ENCODE measurements around the gene MTOR. TPM values are rescaled to one million over a fixed set of nuclear protein-coding genes. Genes with fewer than 3 reads are reported as not detected.
A peak's percentile ranks its signal among the peaks of the same experiment; 100 is the strongest.

Gene MTOR
- total RNA-seq, 8 experiments from 2014 or later = 27.9 to 59.9 (median 51.2) TPM

GRCh38 chr1:11145741-11146140 is 116.6 kb downstream of the MTOR start:
- H3K27ac ChIP-seq = no peak overlapping the region
- H3K4me3 ChIP-seq = no peak overlapping the region
- no peak for ATAC-seq (replicated peaks in 6 of 8)
- in situ Hi-C loops (cut with MboI; ENCODE audit: low pct_unique_long_range_greater_than_20kb in 2 of 9, low sequenced_read_pairs in 9 of 9, unreplicated experiment in 9 of 9) = loop anchor here in 1 of 9 experiments (25.0 kb wide), 1 partner anchor 92 kb away; no protein-coding TSS in a partner anchor
- 43 to 100% (median 94%) methylated on average over 1 to 6 of the region's 6 CpGs; no CpG with 5 or more reads in 2 of the 10 experiments for WGBS, 10 experiments
- no peaks in the 10 kb centered on the region for H3K4me1 ChIP-seq (replicated peaks in 1 of 2)

GRCh38 chr1:11144570-11145256 is 117.6 kb downstream of the MTOR start:
- no peak overlapping the region for H3K27ac ChIP-seq
- in situ Hi-C loops (cut with MboI; ENCODE audit: low pct_unique_long_range_greater_than_20kb in 2 of 9, low sequenced_read_pairs in 9 of 9, unreplicated experiment in 9 of 9) = loop anchor here in 1 of 9 experiments (25.0 kb wide), 1 partner anchor 93 kb away; no protein-coding TSS in a partner anchor
- no peak for ATAC-seq (replicated peaks in 6 of 8)

GRCh38 chr1:11143907-11144306 is 118.4 kb downstream of the MTOR start:
- Histone ChIP-seq H3K4me3 (no peak overlapping the region), H3K27ac (no peak overlapping the region), H3K4me1 (replicated peaks in 1 of 2) (no peaks in the 10 kb centered on the region)
- WGBS, 10 experiments = 86 to 100% (median 92%) methylated on average over 2 of the region's 2 CpGs; no CpG with 5 or more reads in 4 of the 10 experiments
- in situ Hi-C loops (cut with MboI; ENCODE audit: low pct_unique_long_range_greater_than_20kb in 2 of 9, low sequenced_read_pairs in 9 of 9, unreplicated experiment in 9 of 9) = loop anchor here in 1 of 9 experiments (25.0 kb wide), 1 partner anchor 93 kb away; no protein-coding TSS in a partner anchor
- no peak for ATAC-seq (replicated peaks in 6 of 8)

More at GRCh38 chr1:11144570-11145256, 117.6 kb downstream of the MTOR start:
- WGBS, 10 experiments = 0 to 98% (median 60%) methylated on average over 1 to 12 of the region's 12 CpGs; no CpG with 5 or more reads in 1 of the 10 experiments
- Histone ChIP-seq H3K4me1 (replicated peaks in 1 of 2) (no peaks in the 10 kb centered on the region), H3K4me3 (no peak overlapping the region)

- Histone ChIP-seq H3K4me3 (no peak overlapping the region), H3K4me1 (replicated peaks in 1 of 2) (no peaks in the 10 kb centered on the region), H3K27ac (no peak overlapping the region)
- in situ Hi-C loops (cut with MboI; ENCODE audit: low pct_unique_long_range_greater_than_20kb in 2 of 9, low sequenced_read_pairs in 9 of 9, unreplicated experiment in 9 of 9) = loop anchor here in 1 of 9 experiments (25.0 kb wide), 1 partner anchor 94 kb away; no protein-coding TSS in a partner anchor
- WGBS, 10 experiments = 83 to 100% (median 96%) methylated on average over 1 to 5 of the region's 5 CpGs; no CpG with 5 or more reads in 1 of the 10 experiments
- no peak for ATAC-seq (replicated peaks in 6 of 8)
These were observed 119.0 kb downstream of the MTOR start for GRCh38 chr1:11143401-11143800.

GRCh38 chr1:11142618-11143391 is 119.5 kb downstream of the MTOR start:
- ATAC-seq (replicated peaks in 6 of 8) = no peak
- 84 to 100% (median 100%) methylated on average over 1 to 4 of the region's 4 CpGs; no CpG with 5 or more reads in 3 of the 10 experiments for WGBS, 10 experiments
- Histone ChIP-seq H3K4me3 (no peak overlapping the region), H3K4me1 (replicated peaks in 1 of 2) (no peaks in the 10 kb centered on the region), H3K27ac (no peak overlapping the region)
- in situ Hi-C loops (cut with MboI; ENCODE audit: low pct_unique_long_range_greater_than_20kb in 2 of 9, low sequenced_read_pairs in 9 of 9, unreplicated experiment in 9 of 9) = loop anchor here in 1 of 9 experiments (25.0 kb wide), 1 partner anchor 94 kb away; no protein-coding TSS in a partner anchor

- Histone ChIP-seq H3K27ac (no peak overlapping the region), H3K4me1 (replicated peaks in 1 of 2) (no peaks in the 10 kb centered on the region), H3K4me3 (no peak overlapping the region)
- no peak for ATAC-seq (replicated peaks in 6 of 8)
- in situ Hi-C loops (cut with MboI; ENCODE audit: low pct_unique_long_range_greater_than_20kb in 2 of 9, low sequenced_read_pairs in 9 of 9, unreplicated experiment in 9 of 9) = loop anchor here in 1 of 9 experiments (25.0 kb wide), 1 partner anchor 98 kb away; no protein-coding TSS in a partner anchor
- 67 to 100% (median 86%) methylated on average over 1 to 3 of the region's 3 CpGs; no CpG with 5 or more reads in 3 of the 10 experiments for WGBS, 10 experiments
These were observed 123.4 kb downstream of the MTOR start for GRCh38 chr1:11138952-11139351.

- in situ Hi-C loops (cut with MboI; ENCODE audit: low pct_unique_long_range_greater_than_20kb in 2 of 9, low sequenced_read_pairs in 9 of 9, unreplicated experiment in 9 of 9) = loop anchor here in 1 of 9 experiments (25.0 kb wide), 1 partner anchor 99 kb away; no protein-coding TSS in a partner anchor
- ATAC-seq (replicated peaks in 6 of 8) = no peak
- 80 to 100% (median 100%) methylated on average over 1 of the region's 1 CpG; no CpG with 5 or more reads in 5 of the 10 experiments for WGBS, 10 experiments
- Histone ChIP-seq H3K4me1 (replicated peaks in 1 of 2) (no peaks in the 10 kb centered on the region), H3K27ac (no peak overlapping the region), H3K4me3 (no peak overlapping the region)
These were observed 124.3 kb downstream of the MTOR start for GRCh38 chr1:11138029-11138428.

- in situ Hi-C loops (cut with MboI; ENCODE audit: low pct_unique_long_range_greater_than_20kb in 2 of 9, low sequenced_read_pairs in 9 of 9, unreplicated experiment in 9 of 9) = loop anchor here in 1 of 9 experiments (25.0 kb wide), 1 partner anchor 102 kb away; no protein-coding TSS in a partner anchor
- Histone ChIP-seq H3K4me3 (no peak overlapping the region), H3K4me1 (replicated peaks in 1 of 2) (no peaks in the 10 kb centered on the region), H3K27ac (no peak overlapping the region)
- no peak for ATAC-seq (replicated peaks in 6 of 8)
- WGBS, 10 experiments = 36 to 100% (median 95%) methylated on average over 2 to 5 of the region's 5 CpGs
These were observed 127.5 kb downstream of the MTOR start for GRCh38 chr1:11134898-11135266.

- Histone ChIP-seq H3K27ac (no peak overlapping the region), H3K4me1 (replicated peaks in 1 of 2) (no peaks in the 10 kb centered on the region), H3K4me3 (no peak overlapping the region)
- WGBS, 10 experiments = 22 to 97% (median 85%) methylated on average over 2 to 5 of the region's 5 CpGs; no CpG with 5 or more reads in 4 of the 10 experiments
- ATAC-seq (replicated peaks in 6 of 8) = peak in 3 of 8 experiments; percentile 32 to 90 (median 83)
- in situ Hi-C loops (cut with MboI; ENCODE audit: low pct_unique_long_range_greater_than_20kb in 2 of 9, low sequenced_read_pairs in 9 of 9, unreplicated experiment in 9 of 9) = loop anchor here in 1 of 9 experiments (25.0 kb wide), 1 partner anchor 103 kb away; no protein-coding TSS in a partner anchor
These were observed 128.0 kb downstream of the MTOR start for GRCh38 chr1:11134251-11134897.

GRCh38 chr1:11132563-11133293 is 129.6 kb downstream of the MTOR start:
- no peak overlapping the region for H3K4me3 ChIP-seq
- no peak for ATAC-seq (replicated peaks in 6 of 8)
- H3K27ac ChIP-seq = no peak overlapping the region
- WGBS, 10 experiments = 0 to 93% (median 67%) methylated on average over 1 to 8 of the region's 8 CpGs; no CpG with 5 or more reads in 3 of the 10 experiments
- in situ Hi-C loops (cut with MboI; ENCODE audit: low pct_unique_long_range_greater_than_20kb in 2 of 9, low sequenced_read_pairs in 9 of 9, unreplicated experiment in 9 of 9) = loop anchor here in 1 of 9 experiments (25.0 kb wide), 1 partner anchor 105 kb away; no protein-coding TSS in a partner anchor
- no peaks in the 10 kb centered on the region for H3K4me1 ChIP-seq (replicated peaks in 1 of 2)

- Histone ChIP-seq H3K4me3 (no peak overlapping the region), H3K4me1 (replicated peaks in 1 of 2) (no peaks in the 10 kb centered on the region), H3K27ac (no peak overlapping the region)
- no peak for ATAC-seq (replicated peaks in 6 of 8)
- 20 to 100% (median 74%) methylated on average over 1 to 3 of the region's 3 CpGs; no CpG with 5 or more reads in 2 of the 10 experiments for WGBS, 10 experiments
- in situ Hi-C loops (cut with MboI; ENCODE audit: low pct_unique_long_range_greater_than_20kb in 2 of 9, low sequenced_read_pairs in 9 of 9, unreplicated experiment in 9 of 9) = loop anchor here in 1 of 9 experiments (25.0 kb wide), 1 partner anchor 105 kb away; no protein-coding TSS in a partner anchor
These were observed 130.5 kb downstream of the MTOR start for GRCh38 chr1:11131816-11132215.

- WGBS, 10 experiments = 92 to 100% (median 98%) methylated on average over 1 to 12 of the region's 17 CpGs; no CpG with 5 or more reads in 3 of the 10 experiments
- H3K27ac ChIP-seq = no peak overlapping the region
- no peak for ATAC-seq (replicated peaks in 6 of 8)
- no peaks in the 10 kb centered on the region for H3K4me1 ChIP-seq (replicated peaks in 1 of 2)
- no peak overlapping the region for H3K4me3 ChIP-seq
- in situ Hi-C loops (cut with MboI; ENCODE audit: low pct_unique_long_range_greater_than_20kb in 2 of 9, low sequenced_read_pairs in 9 of 9, unreplicated experiment in 9 of 9) = loop anchor here in 1 of 9 experiments (25.0 kb wide), 1 partner anchor 107 kb away; no protein-coding TSS in a partner anchor
These were observed 131.9 kb downstream of the MTOR start for GRCh38 chr1:11130406-11130805.

Data from motor neuron (in vitro differentiated cells).